GM21528 (cell line): Measurements from ENCODE around the gene ASB4.

Experiments used
- ATAC-seq: cut with Tn5 transposase; IDR thresholded peaks from one replicate; pipeline ENCODE4 v1.9.1; 2021; ENCODE audit warnings: mild to moderate bottlenecking, moderate library complexity; ENCODE audit not compliant: unreplicated experiment, low FRiP score

ASB4 gene

DNA sequence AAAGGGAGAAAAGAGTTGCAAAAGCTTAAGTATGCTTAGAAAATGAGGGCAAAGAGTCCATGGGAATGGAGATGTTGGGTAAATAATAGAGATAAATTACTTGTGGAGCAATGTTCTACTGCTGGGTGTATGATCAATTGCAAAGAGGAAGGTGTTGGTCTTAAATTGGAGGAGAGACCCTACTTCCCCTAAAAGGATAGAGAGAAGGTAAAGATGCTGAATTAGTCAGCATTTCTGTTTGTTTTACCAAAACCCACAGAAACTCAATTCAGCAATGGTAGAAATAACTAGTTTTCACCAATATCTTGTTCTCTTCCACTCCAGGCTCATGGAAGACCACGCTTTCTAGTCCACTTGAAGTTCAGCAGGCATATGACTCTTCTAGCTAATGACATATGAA lies 32.1 kb downstream of the ASB4 start:
- ATAC-seq = peak; percentile 35

DNA sequence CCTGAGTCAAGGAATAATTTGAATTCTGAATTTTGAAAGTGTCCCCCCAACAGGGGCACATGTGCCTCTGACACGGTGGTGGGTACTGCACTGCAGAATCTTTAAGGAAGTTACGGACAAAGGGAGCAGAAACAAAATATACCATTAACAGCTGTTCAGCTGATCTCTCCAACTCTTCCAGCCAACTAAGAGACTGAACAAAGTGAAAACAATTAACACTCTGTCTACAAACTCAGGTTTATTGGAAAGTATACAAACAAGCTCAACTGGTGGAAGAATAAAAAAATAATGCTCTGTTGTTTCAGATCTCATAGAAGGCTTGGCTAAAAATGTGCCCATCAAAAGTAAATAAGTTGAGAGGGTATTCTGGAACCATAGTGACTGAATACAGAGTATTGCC lies 34.4 kb downstream of the ASB4 start:
- ATAC-seq = no peak

- no peak for ATAC-seq
These were observed 39.8 kb downstream of the ASB4 start for GRCh38 chr7:95525503-95525902.

- ATAC-seq = no peak
These were observed 40.5 kb downstream of the ASB4 start for GRCh38 chr7:95526128-95526738.

DNA sequence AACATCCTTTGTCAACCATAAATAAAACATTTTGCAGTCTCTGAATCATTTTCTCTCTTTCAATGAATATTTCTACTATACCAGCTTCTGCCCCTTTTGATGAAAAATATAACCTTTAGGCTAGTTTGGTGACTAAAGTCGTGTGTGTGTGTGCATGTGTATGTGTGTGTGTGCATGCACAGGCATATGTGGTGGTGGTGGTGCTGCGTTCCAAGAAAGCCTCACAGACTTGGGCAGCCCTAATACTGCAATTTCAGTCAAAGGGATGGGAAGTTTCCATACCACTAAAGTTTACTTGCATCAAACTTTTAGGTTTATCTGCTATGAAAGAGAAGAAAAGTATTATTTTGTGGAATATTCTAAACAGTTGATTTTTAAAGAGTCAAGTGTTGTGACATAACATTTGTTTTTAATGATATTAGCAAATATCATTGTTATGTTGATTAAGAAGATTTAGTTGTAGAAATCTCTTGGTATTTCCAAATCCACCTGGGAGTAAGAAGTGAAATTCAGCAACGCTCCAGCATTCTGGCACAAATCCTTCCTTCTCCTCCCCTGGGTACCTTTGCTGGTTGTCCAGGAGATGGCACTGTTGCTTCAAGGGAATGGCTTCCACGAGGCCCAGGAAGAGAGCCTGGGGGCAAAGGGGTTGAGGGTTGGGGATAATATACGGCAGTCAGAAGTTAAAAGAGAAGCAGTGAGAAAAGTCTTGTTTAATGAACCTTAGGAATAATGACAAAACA lies 41.5 kb downstream of the ASB4 start:
- no peak for ATAC-seq

DNA sequence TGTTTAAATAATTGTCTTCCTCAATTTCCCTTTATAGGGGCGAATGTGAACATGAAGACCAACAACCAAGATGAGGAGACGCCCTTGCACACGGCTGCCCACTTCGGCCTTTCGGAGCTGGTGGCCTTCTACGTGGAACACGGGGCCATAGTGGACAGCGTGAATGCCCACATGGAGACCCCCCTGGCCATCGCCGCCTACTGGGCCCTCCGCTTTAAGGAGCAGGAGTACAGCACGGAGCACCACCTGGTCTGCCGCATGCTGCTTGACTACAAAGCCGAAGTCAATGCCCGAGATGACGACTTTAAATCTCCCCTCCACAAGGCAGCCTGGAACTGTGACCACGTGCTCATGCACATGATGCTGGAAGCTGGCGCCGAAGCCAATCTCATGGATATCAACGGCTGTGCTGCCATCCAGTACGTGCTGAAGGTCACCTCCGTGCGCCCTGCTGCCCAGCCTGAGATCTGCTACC lies 42.1 kb downstream of the ASB4 start:
- no peak for ATAC-seq

- ATAC-seq = no peak
These were observed 44.0 kb downstream of the ASB4 start for GRCh38 chr7:95529701-95530100.

GRCh38 chr7:95530881-95531280 lies 45.1 kb downstream of the ASB4 start:
- ATAC-seq = no peak

DNA sequence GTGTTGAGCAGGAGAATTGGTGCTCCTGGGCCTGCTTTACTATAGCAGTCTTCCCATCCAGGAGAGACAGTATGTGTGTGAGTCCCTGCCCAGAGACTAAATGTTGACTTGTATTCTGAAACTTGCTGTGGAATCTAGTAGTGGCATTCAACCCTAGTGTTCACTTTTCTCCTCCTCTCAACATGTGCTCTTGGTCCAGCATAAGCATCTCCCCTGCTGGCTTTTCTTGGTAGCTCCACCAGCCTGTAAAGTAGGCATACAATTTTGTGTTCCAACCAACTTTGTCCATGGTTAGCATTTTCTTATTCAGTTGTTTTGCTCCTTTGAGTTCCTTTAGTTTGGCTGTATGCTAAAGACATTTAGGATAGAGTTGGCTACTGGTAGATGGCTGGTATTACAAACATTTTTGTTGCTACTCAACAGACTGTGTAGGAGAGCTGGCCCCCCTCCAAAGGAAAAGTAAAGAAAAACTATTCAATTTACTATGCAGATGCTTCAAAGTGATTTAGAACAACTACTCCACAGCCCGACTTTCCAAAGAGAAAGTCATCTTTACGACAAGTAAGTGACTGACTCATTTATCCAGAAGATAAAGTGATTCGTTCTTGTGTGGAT lies 46.0 kb downstream of the ASB4 start:
- ATAC-seq = no peak

GRCh38 chr7:95534796-95535195 lies 49.1 kb downstream of the ASB4 start:
- no peak for ATAC-seq

DNA sequence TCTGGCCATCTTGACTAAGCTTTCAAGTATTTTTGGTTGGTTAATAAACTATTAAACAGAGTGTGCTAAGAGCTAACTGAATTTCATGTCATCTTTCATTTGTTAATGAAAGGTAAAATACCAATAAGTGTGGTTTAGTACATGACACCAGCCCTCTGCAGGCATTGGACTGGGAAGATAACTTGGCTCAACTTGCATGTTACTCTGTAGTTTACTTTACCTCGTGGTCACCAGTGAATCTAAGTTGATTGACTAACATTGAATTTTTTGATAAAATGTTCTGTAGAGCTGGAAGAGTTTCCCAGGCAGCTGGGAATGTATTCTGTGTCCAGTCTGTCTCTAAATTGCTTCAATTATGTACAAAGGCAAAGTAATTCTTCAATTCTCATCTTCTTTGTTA lies 49.9 kb downstream of the ASB4 start:
- no peak for ATAC-seq

DNA sequence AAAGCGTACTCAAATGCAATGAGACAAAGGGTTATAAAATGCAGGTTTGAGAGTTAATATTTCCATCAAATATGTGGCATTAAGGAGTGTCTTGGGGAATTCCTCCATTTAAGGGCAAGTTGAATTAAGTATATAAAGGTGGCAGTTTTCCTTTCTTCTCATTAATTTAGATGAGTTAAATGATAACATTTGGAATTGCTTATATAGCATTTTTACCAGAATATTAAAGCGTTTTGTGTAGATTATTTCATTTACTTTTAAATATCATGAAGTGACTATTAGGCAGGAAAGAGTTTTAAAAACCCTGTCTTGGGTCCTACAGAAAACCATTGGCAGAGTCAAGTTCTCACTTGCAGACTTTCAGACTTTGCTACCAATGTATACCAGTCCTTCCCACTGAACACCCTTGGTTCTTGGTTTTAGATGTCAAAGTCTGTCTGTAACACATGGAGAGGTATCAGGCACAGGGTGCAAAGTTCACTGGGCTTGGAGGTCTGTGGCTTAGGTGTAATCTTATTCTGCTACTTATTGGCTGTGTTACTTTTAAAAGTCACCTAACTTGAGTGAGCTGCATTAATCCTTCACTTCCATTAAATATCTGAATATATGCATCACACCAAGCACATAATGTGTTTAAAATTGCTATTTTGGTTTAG lies 51.0 kb downstream of the ASB4 start:
- ATAC-seq = no peak

GRCh38 chr7:95537468-95537867 lies 51.7 kb downstream of the ASB4 start:
- no peak for ATAC-seq

GRCh38 chr7:95539426-95539825 lies 53.7 kb downstream of the ASB4 start:
- ATAC-seq = no peak

- ATAC-seq = no peak
These were observed 54.6 kb downstream of the ASB4 start for GRCh38 chr7:95540366-95540765.

GRCh38 chr7:95543312-95543711 lies 57.6 kb downstream of the ASB4 start:
- ATAC-seq = no peak

GRCh38 chr7:95544171-95544570 lies 58.4 kb downstream of the ASB4 start:
- no peak for ATAC-seq

DNA sequence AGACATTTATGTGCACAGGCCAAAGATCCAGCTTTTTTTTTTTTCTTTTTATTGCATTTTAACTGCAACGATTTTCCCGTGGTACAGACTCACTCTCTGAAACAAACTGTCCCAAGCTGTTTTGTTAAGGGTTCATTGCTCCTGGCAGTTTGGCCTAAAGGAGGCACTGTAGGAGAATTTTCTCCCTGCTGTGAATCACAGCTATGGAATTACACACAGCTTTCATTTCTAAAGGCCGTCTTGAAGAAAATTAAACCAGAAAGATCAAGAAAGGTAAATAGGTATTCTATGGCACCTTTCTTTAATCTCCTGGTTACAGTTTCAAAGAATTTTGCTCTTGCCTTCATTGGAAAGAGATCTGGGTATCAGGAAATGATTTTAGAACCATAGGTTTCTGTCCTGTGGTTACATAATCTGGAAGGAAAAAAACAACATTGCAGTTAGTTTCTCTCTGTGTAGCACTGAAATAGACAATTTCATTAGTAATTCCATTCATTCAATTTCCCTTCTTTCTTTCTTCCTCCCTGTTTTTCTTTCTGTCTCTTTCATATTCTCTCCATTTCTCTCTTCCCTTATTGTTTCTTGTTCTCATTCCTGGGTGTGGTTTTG lies 59.4 kb downstream of the ASB4 start:
- no peak for ATAC-seq

DNA sequence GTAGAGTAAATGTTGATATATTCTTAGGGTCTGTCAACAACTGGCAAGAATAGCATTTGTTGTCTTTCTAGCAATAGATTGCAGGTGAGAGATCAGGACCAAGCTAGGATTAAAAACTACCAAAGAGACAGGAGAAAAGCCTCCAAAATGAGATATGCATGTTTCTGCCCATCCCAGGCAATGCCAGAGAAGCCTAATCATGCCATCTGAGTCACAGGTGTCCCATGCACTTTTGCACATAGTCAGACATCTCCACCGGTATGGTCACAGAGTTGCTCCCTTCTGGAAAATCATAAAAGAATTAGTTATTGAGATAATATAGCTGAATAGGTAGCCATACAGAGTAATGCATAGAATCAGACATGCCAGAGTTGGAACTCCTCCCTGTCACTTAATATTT lies 59.9 kb downstream of the ASB4 start:
- ATAC-seq = no peak

DNA sequence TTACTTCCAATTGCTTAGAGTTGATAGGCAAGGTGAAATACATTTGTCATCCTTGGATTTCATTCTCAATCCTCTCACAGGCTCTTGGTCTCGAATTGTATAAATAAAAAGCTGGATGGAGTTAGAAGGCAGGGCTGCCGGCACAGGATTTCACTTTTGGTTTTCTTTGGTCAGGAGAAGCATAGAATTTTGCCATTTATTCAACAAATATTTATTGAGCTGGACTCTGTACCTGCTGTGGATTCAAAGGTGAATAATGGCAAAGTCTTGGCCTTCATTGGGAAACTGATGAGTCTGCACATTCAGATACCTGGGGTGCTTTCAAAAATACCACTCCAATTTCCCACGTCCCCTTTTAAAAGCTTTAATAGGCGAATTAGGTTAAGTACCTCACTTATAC lies 60.9 kb downstream of the ASB4 start:
- no peak for ATAC-seq
